Measurements from ENCODE around the gene ARMC9. TPM values are rescaled to one million over a fixed set of nuclear protein-coding genes. Genes with fewer than 3 reads are reported as not detected.

The ARMC9 gene
- total and polyA plus RNA-seq, 9 donors, result 16.7 to 33.5 (median 29.3) TPM

GRCh38 chr2:231361701-231362554 lies 163.5 kb downstream of the ARMC9 start:
- no peak for DNase-seq
- Histone ChIP-seq H3K27me3 (no peaks in the 10 kb centered on the region), H3K36me3 (no peaks in the 10 kb centered on the region), H3K4me1 (ENCODE audit: insufficient read depth) (peaks cover 2% of the 10 kb centered on the region), H3K4me3 (no peak overlapping the region), H3K27ac (no peak overlapping the region), H3K9me3 (no peaks in the 10 kb centered on the region)
- 82 to 86% (median 84%) methylated on average over 12 of the region's 12 CpGs for WGBS, 3 donors
- no peak for TF ChIP-seq EP300 (IDR thresholded peaks at IDR 0.05)
- TF ChIP-seq POLR2A (IDR thresholded peaks at IDR 0.05), result no peak
- TF ChIP-seq CTCF (IDR thresholded peaks at IDR 0.05), result no peak
- intact Hi-C loops (cut with DNase I), result no loop called here

DNA sequence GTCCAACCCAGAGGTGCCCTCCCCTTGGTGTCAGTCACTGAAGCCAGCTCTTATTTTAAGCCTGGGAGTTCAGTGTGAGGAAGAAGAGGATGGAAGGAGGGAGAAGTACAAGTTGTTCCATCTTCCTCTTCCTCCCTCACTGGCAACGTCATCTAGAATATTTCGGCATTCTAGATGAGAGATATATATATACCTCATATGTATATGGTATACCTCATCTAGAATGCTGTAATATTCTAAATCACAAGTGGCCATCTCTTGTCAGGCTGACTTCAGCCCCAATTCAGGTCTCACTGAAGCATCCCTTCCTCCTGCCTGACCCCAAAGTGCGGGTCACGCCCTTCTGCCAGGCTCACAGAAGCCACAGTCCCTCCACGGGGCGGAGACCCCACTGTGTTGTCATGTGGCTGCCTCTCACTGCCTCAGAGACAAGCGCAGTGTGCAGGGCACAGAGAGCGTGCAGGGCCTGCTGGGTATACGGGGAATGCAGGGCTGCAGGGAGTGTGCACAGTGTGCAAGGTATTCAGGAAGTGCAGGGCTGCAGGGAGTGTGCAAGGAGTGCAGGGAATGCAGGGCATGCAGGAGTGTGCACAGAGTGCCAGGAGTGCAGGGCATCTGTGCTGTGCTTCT lies 164.2 kb downstream of the ARMC9 start:
- Histone ChIP-seq H3K27ac (no peak overlapping the region), H3K4me3 (no peak overlapping the region), H3K9me3 (no peaks in the 10 kb centered on the region), H3K27me3 (no peaks in the 10 kb centered on the region), H3K4me1 (ENCODE audit: insufficient read depth) (no peaks in the 10 kb centered on the region), H3K36me3 (no peaks in the 10 kb centered on the region)
- DNase-seq, result no peak
- TF ChIP-seq POLR2A (IDR thresholded peaks at IDR 0.05), result no peak
- TF ChIP-seq EP300 (IDR thresholded peaks at IDR 0.05), result no peak
- TF ChIP-seq CTCF (IDR thresholded peaks at IDR 0.05), result no peak
- WGBS, 3 donors, result 86 to 88% (median 86%) methylated on average over 9 of the region's 9 CpGs
- intact Hi-C loops (cut with DNase I), result no loop called here

GRCh38 chr2:231364061-231364460 lies 165.6 kb downstream of the ARMC9 start:
- intact Hi-C loops (cut with DNase I), result no loop called here
- TF ChIP-seq CTCF (IDR thresholded peaks at IDR 0.05) (no peak), EP300 (IDR thresholded peaks at IDR 0.05) (no peak), POLR2A (IDR thresholded peaks at IDR 0.05) (no peak)
- Histone ChIP-seq H3K27me3 (no peaks in the 10 kb centered on the region), H3K4me1 (ENCODE audit: insufficient read depth) (no peaks in the 10 kb centered on the region), H3K36me3 (no peaks in the 10 kb centered on the region), H3K4me3 (no peak overlapping the region), H3K9me3 (no peaks in the 10 kb centered on the region), H3K27ac (no peak overlapping the region)
- WGBS, 3 donors, result 86 to 90% (median 90%) methylated on average over 5 of the region's 5 CpGs
- peak in 1 of 5 donors; percentile 0 for DNase-seq

- no peak for TF ChIP-seq CTCF (IDR thresholded peaks at IDR 0.05)
- TF ChIP-seq POLR2A (IDR thresholded peaks at IDR 0.05), result no peak
- TF ChIP-seq EP300 (IDR thresholded peaks at IDR 0.05), result no peak
These were observed 166.8 kb downstream of the ARMC9 start for GRCh38 chr2:231364961-231365810.

More at GRCh38 chr2:231364961-231365810, 166.8 kb downstream of the ARMC9 start:
- peak in 2 of 5 donors; percentile 10 to 26 for DNase-seq
- intact Hi-C loops (cut with DNase I), result no loop called here
- Histone ChIP-seq H3K4me3 (no peak overlapping the region), H3K36me3 (no peaks in the 10 kb centered on the region), H3K27me3 (no peaks in the 10 kb centered on the region), H3K4me1 (ENCODE audit: insufficient read depth) (no peaks in the 10 kb centered on the region), H3K27ac (no peak overlapping the region), H3K9me3 (no peaks in the 10 kb centered on the region)
- 72 to 82% (median 82%) methylated on average over 22 of the region's 22 CpGs for WGBS, 3 donors

Measured in ovary (tissue), 9 donors.